B cell (primary cell): Measurements from ENCODE around the gene CCNO. TPM values are rescaled to one million over a fixed set of nuclear protein-coding genes. Genes with fewer than 3 reads are reported as not detected.
A peak's percentile ranks its signal among the peaks of the same experiment; 100 is the strongest.

Experiments used
- ATAC-seq: fragments of 200-7000 bp; cut with Tn5 transposase; one replicate; pipeline ENCODE4 v1.10.0; 2021; ENCODE audit warnings: low read depth, mild to moderate bottlenecking, moderate number of reproducible peaks, moderate library complexity
- CTCF ChIA-PET: fragments of 350-600 bp; sonication (Branson Sonifier 250); formaldehyde crosslinking; loops from one replicate; lab custom pipeline; 2021; ENCODE audit warnings: antibody characterized with exemption, inconsistent platforms; lab: Charles Lee
- POLR2A ChIA-PET: fragments of 350-600 bp; sonication (Branson Sonifier 250); formaldehyde crosslinking; loops from one replicate; lab custom pipeline; 2021; ENCODE audit warnings: antibody characterized with exemption; lab: Charles Lee
- DNase-seq: peaks from one replicate; pipeline ENCODE4 v3.0.0; 2013
- H2AFZ ChIP-seq: 2 replicates; pipeline ENCODE4 v1.6.1; 2012; ENCODE audit warnings: mild to moderate bottlenecking, low read depth, low read length; ENCODE audit not compliant: insufficient read depth, poor library complexity, severe bottlenecking
- H3K27ac ChIP-seq, 2 donors: 1 replicate in 1 of 2; 2 replicates in 1 of 2; pipeline ENCODE4 v1.5.1; 2012 to 2013; ENCODE audit warnings: low read length in 2 of 2, mild to moderate bottlenecking in 2 of 2, moderate library complexity in 1 of 2
- H3K27me3 ChIP-seq, 4 experiments: fragments of 200-600 bp in 1 of 4; sonication (generic) in 1 of 4; replicated peaks in 1 of 4; 1 replicate in 2 of 4; 2 replicates in 2 of 4; pipeline versions ENCODE4 v1.6.1 to v1.7.0; 2013 to 2016; ENCODE audit warnings: low read length in 3 of 4, mild to moderate bottlenecking in 2 of 4, mixed read lengths in 1 of 4, moderate library complexity in 1 of 4; ENCODE audit not compliant: insufficient read depth in 4 of 4, control insufficient read depth in 3 of 4; ENCODE audit errors: control extremely low read depth in 1 of 4
- H3K36me3 ChIP-seq, 2 experiments: replicated peaks in 1 of 2; 1 replicate in 1 of 2; 2 replicates in 1 of 2; pipeline versions ENCODE4 v1.6.1 to v1.7.1; 2013; ENCODE audit warnings: low read length in 1 of 2; ENCODE audit not compliant: insufficient read depth in 2 of 2, control insufficient read depth in 1 of 2; ENCODE audit errors: control extremely low read depth in 1 of 2, extremely low read depth in 1 of 2
- H3K4me1 ChIP-seq, 2 donors: fragments of 200-600 bp in 1 of 2; sonication (generic) in 1 of 2; 1 replicate in 1 of 2; 2 replicates in 1 of 2; pipeline versions ENCODE4 v1.5.1 to v1.6.1; 2013 to 2017; ENCODE audit warnings: low read length in 2 of 2; ENCODE audit not compliant: control insufficient read depth in 2 of 2, insufficient read depth in 2 of 2
- H3K4me2 ChIP-seq: replicated peaks from 2 replicates; pipeline ENCODE3; 2012; ENCODE audit warnings: mild to moderate bottlenecking, low read depth, low read length; ENCODE audit not compliant: poor library complexity, severe bottlenecking
- H3K4me3 ChIP-seq, 5 experiments: fragments of 200-600 bp in 1 of 5; sonication (generic) in 1 of 5; 1 replicate in 3 of 5; 2 replicates in 2 of 5; pipeline versions ENCODE4 v1.5.1 to v1.7.0; 2011 to 2016; ENCODE audit warnings: low read length in 4 of 5, mild to moderate bottlenecking in 4 of 5, low read depth in 2 of 5, control low read depth in 1 of 5, moderate library complexity in 1 of 5; ENCODE audit not compliant: insufficient read depth in 1 of 5; ENCODE audit errors: control extremely low read depth in 1 of 5, extremely low read depth in 1 of 5
- H3K79me2 ChIP-seq: fragments of 200-600 bp; sonication (generic); one replicate; pipeline ENCODE4 v1.6.0; 2016; ENCODE audit warnings: low read length; ENCODE audit not compliant: control insufficient read depth, insufficient read depth
- H3K9ac ChIP-seq: fragments of 200-600 bp; sonication (generic); 2 replicates; pipeline ENCODE4 v1.6.1; 2017; ENCODE audit warnings: mild to moderate bottlenecking, low read length, moderate library complexity
- H3K9me3 ChIP-seq, 3 donors: one replicate each; pipeline versions ENCODE4 v1.6.1 to v1.7.1; 2013; ENCODE audit warnings: low read length in 2 of 3; ENCODE audit not compliant: control insufficient read depth in 2 of 3, insufficient read depth in 1 of 3; ENCODE audit errors: control extremely low read depth in 1 of 3
- H4K20me1 ChIP-seq: 2 replicates; pipeline ENCODE4 v1.6.0; 2012; ENCODE audit warnings: mild to moderate bottlenecking, low read length; ENCODE audit not compliant: insufficient read depth, control insufficient read depth, poor library complexity, severe bottlenecking
- H3K27ac Mint-ChIP-seq: one replicate; pipeline ENCODE4 v1.8.0; 2021; ENCODE audit warnings: mixed read lengths
- H3K27me3 Mint-ChIP-seq: one replicate; pipeline ENCODE4 v1.8.0; 2021; ENCODE audit warnings: mixed read lengths
- H3K4me1 Mint-ChIP-seq: one replicate; pipeline ENCODE4 v1.8.0; 2021; ENCODE audit warnings: mixed read lengths
- H3K4me3 Mint-ChIP-seq: one replicate; pipeline ENCODE4 v1.8.0; 2021; ENCODE audit warnings: mixed read lengths
- H3K9me3 Mint-ChIP-seq: one replicate; pipeline ENCODE4 v1.8.0; 2022; ENCODE audit warnings: mixed read lengths; ENCODE audit not compliant: insufficient read depth
- CTCF ChIP-seq: fragments of 200-600 bp; IDR thresholded peaks from one replicate; pipeline ENCODE4 v1.8.0; 2022; ENCODE audit warnings: antibody characterized with exemption, mild to moderate bottlenecking
- EZH2 ChIP-seq: IDR thresholded peaks from 2 replicates; pipeline ENCODE4 v1.6.1; 2012; ENCODE audit warnings: borderline replicate concordance, low read depth, mild to moderate bottlenecking, moderate library complexity, low read length; ENCODE audit not compliant: insufficient read depth, poor library complexity, severe bottlenecking
- WGBS: methylation state at CpG from one replicate; pipeline ENCODE4 v1.1.5; 2013; ENCODE audit warnings: missing lambda C conversion rate; ENCODE audit not compliant: insufficient coverage; 5-methylcytosine and 5-hydroxymethylcytosine counted together
- intact Hi-C: fragments of 100-400 bp; cut with micrococcal nuclease; formaldehyde crosslinking; loops from one replicate; pipeline ENCODE4 v1.10.0; 2022
- polyA plus RNA-seq: library from polyadenylated mRNA; depleted of rRNA; stranded (reverse); fragments of >200 nt; gene quantifications from 2 replicates; pipeline ENCODE4 v1.2.3, GENCODE V29; 2012
- total RNA-seq, 2 donors: library from RNA; stranded (reverse); fragments of 120-200 nt in 1 of 2; gene quantifications; 1 replicate in 1 of 2; 2 replicates in 1 of 2; pipeline versions ENCODE4 v1.2.3 to v1.2.4, GENCODE V29; 2013 to 2022

The CCNO gene
- total and polyA plus RNA-seq, 2 donors (not counting 1 experiment from before 2014, with no cell fraction given): not detected

DNA sequence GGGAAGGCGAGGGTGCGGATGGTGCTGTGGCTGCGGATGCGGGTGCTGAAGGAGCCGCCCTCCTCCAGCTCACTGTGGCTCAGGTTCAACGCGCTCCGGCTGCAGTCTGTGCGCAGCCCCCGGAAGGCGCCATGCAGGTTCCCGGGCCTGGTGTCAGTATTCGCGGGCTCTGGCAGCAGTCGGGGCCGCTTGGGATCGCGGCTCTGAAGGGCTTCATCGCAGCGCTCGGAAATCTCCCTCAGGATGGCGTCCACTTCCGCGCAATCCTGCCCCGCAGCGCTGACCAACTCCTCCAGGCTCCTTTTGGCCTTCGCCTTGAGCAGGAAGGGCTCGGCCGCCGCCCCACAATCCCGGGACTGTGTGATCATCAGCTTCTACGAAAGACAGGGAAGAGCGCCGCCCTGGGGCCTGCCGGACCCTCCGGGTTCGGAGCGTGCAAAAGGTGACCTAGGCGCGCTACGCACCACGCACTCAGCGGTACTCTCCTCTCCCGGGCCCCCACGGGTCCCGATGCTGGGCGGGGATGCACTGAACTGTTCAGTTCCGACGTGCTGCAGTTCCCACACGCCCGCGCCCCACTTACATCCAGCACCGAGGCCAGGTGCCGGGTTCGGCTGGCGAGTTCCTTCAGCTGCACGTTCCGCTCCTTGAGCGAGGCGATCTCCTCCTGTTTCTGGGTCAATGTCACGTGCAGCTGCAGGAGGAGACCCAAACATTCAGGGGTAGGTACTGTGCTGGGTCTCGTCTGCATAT, 12.8 kb downstream of the CCNO start:
- Histone ChIP-seq H3K4me1 (peaks cover 28 to 37% of the 10 kb centered on the region in 2 donors), H3K27me3 (peaks cover 0 to 66% (median 55%) of the 10 kb centered on the region in 4 experiments), H3K27ac (no peak overlapping the region), H3K9me3 (peaks cover 0 to 28% (median 0%) of the 10 kb centered on the region in 3 donors), H3K4me2 (peak overlapping the region; percentile 72), H2AFZ (peak overlapping the region; percentile 64), H3K4me3 (peak overlapping the region in 3 of 5 experiments; percentile 19 to 50 (median 26)), H3K36me3 (no peaks in the 10 kb centered on the region), H3K79me2 (no peaks in the 10 kb centered on the region), H4K20me1 (no peaks in the 10 kb centered on the region), H3K9ac (peak overlapping the region; percentile 39)
- H3K9me3 Mint-ChIP-seq: no peaks in the 10 kb centered on the region
- no peak overlapping the region for H3K27ac Mint-ChIP-seq
- CTCF ChIA-PET: interaction anchor here (1.8 kb wide), 1 partner anchor 10 kb away, joined by 4 read pairs; no protein-coding TSS in a partner anchor
- peaks cover 29% of the 10 kb centered on the region for H3K4me1 Mint-ChIP-seq
- DNase-seq (peak; percentile 42), ATAC-seq (no peak)
- TF ChIP-seq CTCF: no peak
- TF ChIP-seq EZH2: no peak
- peaks cover 77% of the 10 kb centered on the region for H3K27me3 Mint-ChIP-seq
- 7% methylated on average over 61 of the region's 62 CpGs for WGBS
- H3K4me3 Mint-ChIP-seq: peak overlapping the region; percentile 47
- POLR2A ChIA-PET: no interaction called here
- intact Hi-C loops: no loop called here

GRCh38 chr5:55219770-55220169, 13.6 kb downstream of the CCNO start:
- peaks cover 0 to 28% (median 0%) of the 10 kb centered on the region in 3 donors for H3K9me3 ChIP-seq
- ATAC-seq: no peak
- no peak for TF ChIP-seq CTCF
- TF ChIP-seq EZH2: no peak
- Mint-ChIP-seq H3K27ac (no peak overlapping the region), H3K4me3 (peak overlapping the region; percentile 37), H3K27me3 (peaks cover 69% of the 10 kb centered on the region), H3K9me3 (no peaks in the 10 kb centered on the region), H3K4me1 (peaks cover 29% of the 10 kb centered on the region)
- intact Hi-C loops: no loop called here
- WGBS: no CpG with 5 or more reads among the region's 3 CpGs
- no peaks in the 10 kb centered on the region for H3K36me3 ChIP-seq
- ChIA-PET POLR2A (no interaction called here), CTCF (no interaction called here)
- no peaks in the 10 kb centered on the region for H4K20me1 ChIP-seq
- no peak overlapping the region for H3K27ac ChIP-seq
- H3K79me2 ChIP-seq: no peaks in the 10 kb centered on the region
- H3K4me1 ChIP-seq: peaks cover 28 to 37% of the 10 kb centered on the region in 2 donors
- peaks cover 0 to 58% (median 47%) of the 10 kb centered on the region in 4 experiments for H3K27me3 ChIP-seq
- H3K4me2 ChIP-seq: no peak overlapping the region
- H2AFZ ChIP-seq: no peak overlapping the region
- DNase-seq: no peak
- H3K4me3 ChIP-seq: no peak overlapping the region
- no peak overlapping the region for H3K9ac ChIP-seq
